K562 (cell line): ENCODE measurements around the gene CRY2.

Experiments used
- TF ChIP-seq, protein P1 (sequence below), 3 experiments: IDR thresholded peaks in 2 of 3; conservative IDR thresholded peaks in 1 of 3; 2 replicates each; pipeline ENCODE4 v1.5.1; 2011 to 2012; ENCODE audit warnings: low read length in 3 of 3, mild to moderate bottlenecking in 3 of 3, control low read depth in 2 of 3, improper control_type of control experiment in 1 of 3, inconsistent platforms in 1 of 3, low read depth in 1 of 3, mixed read lengths in 1 of 3, moderate library complexity in 1 of 3; ENCODE audit not compliant: insufficient read depth in 2 of 3
- TF ChIP-seq, protein P2 (sequence below), 2 experiments: fragments of 450-650 bp in 1 of 2; sonication (generic) in 1 of 2; formaldehyde crosslinking in 1 of 2; IDR thresholded peaks in 1 of 2; conservative IDR thresholded peaks in 1 of 2; 2 replicates each; pipeline versions ENCODE4 v1.6.1 to v1.8.1; 2016 to 2023; ENCODE audit warnings: mild to moderate bottlenecking in 2 of 2, moderate library complexity in 2 of 2, inconsistent platforms in 1 of 2, missing genetic modification reagents in 1 of 2

DNA sequence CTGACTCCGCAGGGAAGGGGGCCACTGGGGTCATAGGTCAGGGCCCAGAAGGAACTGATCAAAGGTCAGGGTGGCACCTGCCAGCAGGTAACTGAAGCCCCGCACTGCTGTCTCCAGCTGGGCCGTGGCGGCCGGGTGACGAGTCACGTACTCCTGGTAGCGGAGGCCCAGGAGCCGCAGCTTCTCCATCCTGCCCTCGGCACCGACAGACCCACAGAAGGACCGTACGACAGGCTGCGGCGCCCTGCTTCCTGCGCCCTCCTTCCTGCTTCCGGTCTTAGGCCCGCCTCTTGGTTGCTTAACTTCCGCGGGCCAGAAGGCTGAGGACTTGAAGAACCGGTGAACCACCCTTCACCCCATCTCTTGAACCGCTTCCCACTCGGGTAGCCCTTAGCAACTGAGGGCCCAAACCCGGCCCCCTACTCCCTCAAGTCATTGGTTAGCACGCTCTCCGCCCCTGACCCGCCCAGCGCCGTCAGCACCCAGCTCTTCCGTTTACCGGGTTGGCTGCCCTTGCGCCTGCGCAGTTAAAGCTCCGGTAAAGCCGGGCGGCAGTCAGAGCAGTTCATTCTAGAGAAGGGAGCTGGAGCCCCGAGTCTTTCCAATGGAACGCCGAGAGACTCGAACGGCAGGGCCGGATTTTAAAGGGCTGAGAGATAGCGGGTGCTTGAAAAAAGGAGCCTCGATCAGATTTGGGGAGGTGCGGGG, 70.5 kb downstream of the CRY2 start, which contains the start of gene PEX16:
- TF ChIP-seq, protein P1, sequence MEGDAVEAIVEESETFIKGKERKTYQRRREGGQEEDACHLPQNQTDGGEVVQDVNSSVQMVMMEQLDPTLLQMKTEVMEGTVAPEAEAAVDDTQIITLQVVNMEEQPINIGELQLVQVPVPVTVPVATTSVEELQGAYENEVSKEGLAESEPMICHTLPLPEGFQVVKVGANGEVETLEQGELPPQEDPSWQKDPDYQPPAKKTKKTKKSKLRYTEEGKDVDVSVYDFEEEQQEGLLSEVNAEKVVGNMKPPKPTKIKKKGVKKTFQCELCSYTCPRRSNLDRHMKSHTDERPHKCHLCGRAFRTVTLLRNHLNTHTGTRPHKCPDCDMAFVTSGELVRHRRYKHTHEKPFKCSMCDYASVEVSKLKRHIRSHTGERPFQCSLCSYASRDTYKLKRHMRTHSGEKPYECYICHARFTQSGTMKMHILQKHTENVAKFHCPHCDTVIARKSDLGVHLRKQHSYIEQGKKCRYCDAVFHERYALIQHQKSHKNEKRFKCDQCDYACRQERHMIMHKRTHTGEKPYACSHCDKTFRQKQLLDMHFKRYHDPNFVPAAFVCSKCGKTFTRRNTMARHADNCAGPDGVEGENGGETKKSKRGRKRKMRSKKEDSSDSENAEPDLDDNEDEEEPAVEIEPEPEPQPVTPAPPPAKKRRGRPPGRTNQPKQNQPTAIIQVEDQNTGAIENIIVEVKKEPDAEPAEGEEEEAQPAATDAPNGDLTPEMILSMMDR (IDR thresholded peaks at IDR 0.05 in 2 of 3, conservative IDR thresholded peaks at IDR 0.05 in 1 of 3; ENCODE audit: insufficient read depth in 2 of 3, low read depth in 1 of 3, low read length in 3 of 3): no peak; a peak in 1 of 6 replicates
- TF ChIP-seq, protein P2, sequence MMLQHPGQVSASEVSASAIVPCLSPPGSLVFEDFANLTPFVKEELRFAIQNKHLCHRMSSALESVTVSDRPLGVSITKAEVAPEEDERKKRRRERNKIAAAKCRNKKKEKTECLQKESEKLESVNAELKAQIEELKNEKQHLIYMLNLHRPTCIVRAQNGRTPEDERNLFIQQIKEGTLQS (IDR thresholded peaks at IDR 0.05): peak; percentile 66; the same call in 1 of the 2 replicates
- TF ChIP-seq, protein P2 (CRISPR knock-in tag; conservative IDR thresholded peaks at IDR 0.05): no peak; the same call in 1 of the 2 replicates
